ENCODE results near the gene EIF4E1B.

Gene EIF4E1B

DNA sequence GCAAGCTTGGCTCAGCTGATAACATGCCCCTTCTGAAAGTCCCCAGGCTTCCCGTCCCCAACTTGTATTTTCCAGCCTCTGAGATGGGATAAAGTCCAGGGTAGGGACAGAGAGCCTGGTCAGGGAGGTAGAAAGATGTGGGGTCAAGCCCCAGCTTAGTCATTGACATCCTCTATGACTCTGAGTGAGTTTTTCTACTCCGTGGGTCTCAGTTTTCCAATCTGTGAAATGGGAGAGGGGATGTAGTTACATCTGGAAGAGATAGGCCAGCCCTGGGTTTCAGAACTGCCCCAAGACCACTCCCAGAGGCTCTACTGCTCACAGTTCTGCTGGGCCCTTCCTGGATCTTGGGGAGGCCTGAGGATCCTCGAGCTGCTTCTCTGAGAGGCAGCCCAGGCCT lies 23.6 kb upstream of the EIF4E1B start:
- no peak for DNase-seq

DNA sequence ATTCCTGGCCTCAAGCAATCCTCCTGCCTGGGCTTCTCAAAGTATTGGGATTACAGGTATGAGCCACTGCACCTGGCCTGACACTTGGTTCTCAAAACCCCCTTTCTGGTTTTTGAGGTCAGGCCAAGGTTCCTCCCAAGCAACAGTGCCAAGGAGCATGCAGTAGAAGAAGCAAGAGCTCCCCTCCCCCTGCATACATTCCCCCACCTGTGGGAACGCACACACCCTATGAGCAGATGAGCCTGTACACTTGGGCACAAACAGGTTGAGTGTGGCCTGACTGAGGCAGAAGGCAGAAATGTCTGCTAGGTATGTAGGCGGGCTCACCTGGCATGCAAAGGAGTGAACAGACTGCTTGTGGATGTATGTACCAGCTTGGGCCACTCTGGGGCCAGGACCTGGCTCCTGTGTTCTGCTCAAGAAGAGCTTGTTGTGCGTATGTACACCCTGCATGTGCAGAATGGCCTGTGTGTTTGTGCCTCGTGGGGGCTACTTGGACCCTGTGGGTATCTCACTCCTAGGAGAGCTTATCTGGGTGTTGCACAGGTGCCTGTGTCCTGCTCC lies 22.3 kb upstream of the EIF4E1B start:
- DNase-seq, result no peak

DNA sequence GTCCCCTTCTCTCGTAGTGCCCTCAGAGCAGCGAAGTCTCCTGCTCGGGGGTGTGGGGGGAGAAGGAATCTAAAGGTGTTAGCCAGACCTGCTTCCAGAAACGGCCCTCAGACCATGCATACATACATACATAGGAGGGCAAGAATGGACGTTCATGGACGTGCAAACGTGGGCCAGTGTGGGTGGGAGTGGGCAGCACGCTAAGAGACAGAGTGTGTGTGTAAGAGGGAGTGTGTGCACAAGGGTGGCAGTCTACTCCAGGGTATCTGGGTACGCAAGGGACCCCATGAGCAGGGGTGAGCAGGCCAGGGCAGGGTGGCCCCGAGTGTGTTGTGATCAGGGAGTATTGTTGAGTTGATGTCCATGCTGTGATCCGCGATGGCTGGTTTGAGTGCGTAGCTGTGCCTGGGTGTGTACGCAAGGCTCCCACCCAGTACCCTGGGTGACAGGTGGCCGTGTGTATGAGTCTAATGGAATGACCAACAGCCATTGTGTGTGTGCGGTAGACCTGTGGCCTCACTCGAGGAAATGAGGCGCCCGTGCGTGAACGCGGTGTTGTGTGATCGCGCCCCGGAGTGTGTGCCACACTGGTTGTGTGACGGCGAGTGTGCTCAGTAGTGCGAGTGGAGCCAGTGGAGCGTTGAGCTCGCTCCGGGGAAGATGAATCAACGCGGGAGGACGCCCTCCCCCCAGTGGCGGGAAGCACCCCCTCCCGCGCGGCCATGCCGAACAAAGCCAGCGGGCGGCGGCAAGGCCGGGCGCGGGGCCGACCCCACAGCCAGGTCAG lies 21.3 kb upstream of the EIF4E1B start:
- DNase-seq, result no peak

DNA sequence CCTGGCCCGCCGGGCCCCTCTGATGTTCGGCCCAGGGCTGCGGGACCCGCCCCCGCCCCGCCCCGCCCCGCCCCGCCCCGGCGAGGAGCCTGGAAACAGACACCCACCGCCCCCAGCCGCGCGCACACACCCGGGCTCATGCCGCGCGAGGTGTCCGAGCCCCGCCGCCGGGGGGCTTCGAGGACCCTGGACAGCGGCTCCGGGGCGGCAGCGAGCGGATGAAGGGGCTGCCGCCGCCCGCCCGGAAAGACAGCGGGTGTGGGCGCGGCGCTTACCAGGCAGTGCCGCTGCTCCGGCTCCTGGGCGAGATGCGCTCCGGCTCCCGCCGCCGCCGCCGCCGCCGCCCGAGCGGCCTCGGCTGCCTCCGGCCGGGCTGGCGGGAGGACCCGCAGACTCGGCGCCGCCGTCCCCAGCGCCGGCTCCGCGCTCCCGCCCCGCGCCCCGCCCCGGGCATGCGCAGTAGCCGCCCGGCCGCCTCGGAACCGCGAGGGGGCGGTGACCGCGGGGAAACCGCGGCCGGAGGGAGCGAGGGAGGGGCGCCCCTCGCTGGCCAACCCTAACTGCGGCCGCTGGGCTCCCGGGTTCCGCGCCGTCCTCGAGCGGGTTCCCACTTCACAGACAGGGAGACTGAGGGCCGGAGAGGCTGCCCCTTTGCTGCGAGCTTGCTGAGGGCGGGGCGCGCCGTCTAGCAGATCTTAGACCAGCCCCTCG lies 20.6 kb upstream of the EIF4E1B start, which contains the start of gene GPRIN1:
Gene GPRIN1, minus strand, starts transcription at position 433 of the 711 bp plus-strand sequence. CDS start 10,322 bp downstream, outside the sequence.
- DNase-seq, result no peak

DNA sequence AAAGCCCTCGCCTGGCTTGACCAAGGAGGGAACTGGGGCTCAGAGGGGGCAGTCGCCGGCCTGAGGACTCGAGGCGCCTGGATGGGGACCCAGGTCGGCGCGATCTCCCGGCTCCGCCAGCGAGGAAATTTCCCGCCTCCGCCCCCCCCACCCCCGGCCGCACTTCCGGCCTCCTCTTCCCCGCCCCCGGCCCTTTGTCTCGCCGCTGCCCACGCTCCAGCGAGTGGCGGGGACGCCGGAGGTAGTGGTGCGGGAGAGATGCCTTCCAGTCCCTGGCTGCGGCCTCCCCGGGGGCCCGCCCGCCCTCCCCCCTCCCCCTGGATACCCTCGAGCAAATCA lies 20.1 kb upstream of the EIF4E1B start:
- DNase-seq, result no peak

DNA sequence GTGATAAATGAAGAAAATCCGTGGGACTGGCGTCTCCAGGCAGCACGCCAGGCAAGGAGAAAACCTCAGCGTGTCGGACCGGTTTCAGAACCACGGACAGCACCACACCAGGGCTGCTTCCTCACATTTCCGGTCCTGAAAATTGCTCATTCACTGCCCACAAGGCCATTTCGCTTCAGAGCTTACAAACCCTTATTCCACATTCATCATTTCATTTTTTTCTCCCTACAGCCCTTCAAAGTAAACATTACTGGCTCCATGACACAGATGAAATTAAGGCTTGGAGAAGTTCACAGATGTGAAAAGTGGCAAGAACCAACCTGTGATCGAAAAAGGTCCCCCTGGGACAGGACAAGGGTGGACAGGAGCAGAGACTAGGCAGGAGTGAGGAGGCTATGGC lies 19.0 kb upstream of the EIF4E1B start:
- DNase-seq, result no peak

DNA sequence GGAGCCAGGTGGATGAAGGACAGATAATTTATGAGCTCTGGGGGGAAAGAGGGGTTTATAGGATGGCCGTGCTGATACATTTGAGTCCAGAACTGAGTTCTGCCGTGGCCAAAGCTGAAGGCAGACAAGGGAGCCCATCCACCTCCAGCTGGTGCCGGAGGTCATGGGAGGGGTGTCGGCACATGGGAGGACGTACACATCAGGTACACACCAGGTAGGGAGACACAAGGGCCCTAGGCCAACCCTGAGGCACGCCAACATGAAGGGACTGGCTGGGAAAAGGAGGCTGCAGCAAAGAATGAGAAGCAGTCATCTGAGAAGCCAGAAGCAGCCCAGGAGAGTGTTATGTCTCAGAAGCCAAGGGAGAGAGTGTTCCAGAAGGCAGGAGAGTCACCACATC lies 18.5 kb upstream of the EIF4E1B start:
- DNase-seq, result no peak

DNA sequence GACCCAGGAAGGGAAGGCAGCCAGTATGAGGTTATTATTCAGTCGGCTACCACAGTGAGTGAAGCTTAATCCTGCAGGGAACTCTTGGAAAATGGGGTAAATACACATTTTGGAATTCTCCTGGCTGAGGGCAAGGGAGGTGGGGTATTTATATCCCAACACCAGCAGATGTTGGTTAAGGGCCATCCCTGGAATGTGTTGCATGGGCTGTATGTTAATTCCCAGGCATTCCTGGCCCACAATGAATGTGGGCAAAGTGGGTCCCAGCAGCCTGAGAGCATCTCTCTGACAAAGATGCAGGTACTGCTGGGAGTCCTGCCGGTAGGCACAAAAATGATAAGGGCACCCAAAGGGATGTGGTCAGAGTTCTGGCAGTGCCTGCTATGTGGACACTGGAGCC lies 17.6 kb upstream of the EIF4E1B start:
- no peak for DNase-seq

DNA sequence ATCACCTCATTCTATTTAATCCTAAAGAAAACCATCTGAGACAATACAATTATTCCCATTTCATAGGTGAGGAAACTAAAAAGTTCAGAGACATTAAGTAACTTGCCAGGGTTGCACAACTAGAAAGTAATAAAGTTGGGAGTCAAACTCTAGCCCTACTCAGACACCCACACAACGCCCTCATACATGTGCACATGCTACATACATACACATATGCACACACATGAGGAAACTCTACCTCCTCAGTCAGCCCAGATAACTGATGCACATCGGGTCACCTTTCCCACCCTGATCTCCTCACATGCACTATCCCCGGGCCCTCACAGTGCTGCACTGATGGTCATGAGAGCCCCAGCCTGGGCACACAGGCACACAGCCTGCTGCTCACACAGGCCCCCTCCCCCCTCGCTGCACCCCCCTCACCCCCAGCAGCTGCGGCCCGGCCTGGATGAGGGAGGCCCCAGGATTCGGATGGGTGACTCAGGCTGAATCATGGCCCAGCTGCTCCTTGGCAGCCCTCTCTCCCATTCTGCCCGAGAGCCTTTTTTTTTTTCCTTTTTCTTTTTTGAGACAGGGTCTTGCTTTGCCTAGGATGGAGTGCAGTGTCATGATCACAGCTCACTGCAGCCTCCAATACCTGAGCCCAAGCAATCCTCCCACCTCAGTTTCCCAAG lies 15.5 kb upstream of the EIF4E1B start:
- no peak for DNase-seq

DNA sequence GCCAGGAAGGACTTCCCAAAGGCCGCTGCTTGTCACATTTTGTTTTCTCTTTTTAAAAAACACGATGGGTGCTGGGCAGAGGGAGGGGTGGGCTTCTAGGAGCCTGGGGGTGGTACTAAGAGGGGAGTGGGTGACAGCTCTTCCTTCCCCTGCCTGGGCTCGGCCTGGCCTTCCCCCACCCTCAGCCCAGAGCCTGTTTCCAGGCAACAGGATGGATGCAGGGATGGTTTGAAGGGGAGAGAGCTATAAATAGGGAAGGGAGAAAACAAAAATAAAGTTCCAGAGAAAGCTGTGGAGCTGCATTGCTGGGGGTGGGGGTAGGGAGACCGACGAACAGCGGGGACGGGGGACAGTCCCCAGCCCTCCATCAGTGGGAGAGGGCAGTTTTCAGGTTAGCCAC lies 14.0 kb upstream of the EIF4E1B start:
- no peak for DNase-seq

DNA sequence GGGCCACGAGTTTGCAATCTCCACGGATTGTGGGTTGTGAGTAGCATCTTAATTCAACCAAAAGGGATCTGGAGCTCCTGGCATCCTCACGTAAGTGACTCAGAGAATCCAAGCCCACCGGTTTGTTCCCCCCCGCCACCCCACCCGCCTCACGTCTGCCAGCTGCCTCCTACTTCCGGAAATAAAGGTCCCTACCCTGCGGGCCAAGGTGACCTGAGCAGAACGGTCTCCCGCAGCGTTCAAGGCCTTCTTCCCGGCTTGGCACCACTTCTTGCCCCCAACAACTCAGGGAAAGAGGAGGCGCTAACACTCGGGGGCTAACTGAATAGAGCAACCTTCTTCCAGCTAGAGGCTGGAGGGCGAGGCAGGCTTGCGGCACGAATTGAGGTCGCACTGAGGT lies 11.7 kb upstream of the EIF4E1B start:
- DNase-seq, result no peak

DNA sequence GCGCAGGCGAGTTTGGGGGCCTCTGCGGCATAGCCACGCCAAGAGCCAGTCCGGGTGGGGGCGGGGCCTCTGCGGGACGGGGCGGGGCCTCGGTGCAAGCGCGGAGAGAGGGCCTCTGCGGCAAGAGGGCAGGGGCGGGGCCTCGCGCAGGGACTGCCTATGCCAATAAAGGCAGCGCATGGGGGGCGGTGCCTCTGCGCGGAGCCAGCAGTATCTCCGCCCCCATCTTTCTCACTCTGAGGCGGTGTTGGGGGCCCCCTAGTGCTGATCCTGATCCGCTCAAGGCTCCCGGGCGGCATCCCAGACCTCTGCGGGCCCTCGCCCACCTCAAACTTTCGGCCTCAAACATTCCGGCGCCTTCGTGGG lies 11.3 kb upstream of the EIF4E1B start:
- no peak for DNase-seq

DNA sequence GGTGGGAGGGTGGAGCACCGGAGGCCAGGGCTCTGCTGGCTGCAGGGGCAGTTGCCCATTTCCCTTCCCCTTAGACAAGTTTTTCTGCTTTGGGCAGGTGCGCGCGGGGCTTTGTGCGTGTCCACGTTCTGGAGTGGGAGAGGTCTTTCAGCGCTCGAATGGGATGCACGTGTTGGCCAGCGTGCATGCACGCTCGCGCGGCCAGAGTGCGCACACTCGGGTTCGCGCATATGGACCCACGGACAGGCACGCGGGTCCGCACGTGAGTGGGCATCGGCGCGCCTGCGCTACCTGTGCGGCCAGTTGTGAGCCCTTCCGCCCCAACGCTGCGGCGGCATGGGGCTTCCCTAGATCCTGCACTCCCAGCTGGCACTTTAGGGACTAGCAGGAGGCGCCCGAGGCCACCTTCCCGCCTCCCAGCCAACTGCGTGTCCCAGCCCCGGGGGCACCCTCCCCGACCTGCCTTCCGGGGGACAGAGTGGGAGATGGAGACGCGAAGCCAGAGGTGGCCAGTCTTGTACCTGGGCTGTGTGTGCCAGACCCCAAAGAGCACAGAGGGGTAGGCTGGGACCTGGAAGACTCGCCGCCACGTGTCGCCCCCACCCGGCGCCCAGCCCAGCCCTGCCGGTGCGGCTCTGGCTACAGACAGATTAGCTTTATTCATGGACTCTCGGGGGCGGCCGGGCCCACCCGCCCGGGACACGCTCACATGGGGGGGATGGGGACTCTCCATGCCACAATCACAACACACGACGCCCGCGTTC lies 10.7 kb upstream of the EIF4E1B start:
- no peak for DNase-seq

DNA sequence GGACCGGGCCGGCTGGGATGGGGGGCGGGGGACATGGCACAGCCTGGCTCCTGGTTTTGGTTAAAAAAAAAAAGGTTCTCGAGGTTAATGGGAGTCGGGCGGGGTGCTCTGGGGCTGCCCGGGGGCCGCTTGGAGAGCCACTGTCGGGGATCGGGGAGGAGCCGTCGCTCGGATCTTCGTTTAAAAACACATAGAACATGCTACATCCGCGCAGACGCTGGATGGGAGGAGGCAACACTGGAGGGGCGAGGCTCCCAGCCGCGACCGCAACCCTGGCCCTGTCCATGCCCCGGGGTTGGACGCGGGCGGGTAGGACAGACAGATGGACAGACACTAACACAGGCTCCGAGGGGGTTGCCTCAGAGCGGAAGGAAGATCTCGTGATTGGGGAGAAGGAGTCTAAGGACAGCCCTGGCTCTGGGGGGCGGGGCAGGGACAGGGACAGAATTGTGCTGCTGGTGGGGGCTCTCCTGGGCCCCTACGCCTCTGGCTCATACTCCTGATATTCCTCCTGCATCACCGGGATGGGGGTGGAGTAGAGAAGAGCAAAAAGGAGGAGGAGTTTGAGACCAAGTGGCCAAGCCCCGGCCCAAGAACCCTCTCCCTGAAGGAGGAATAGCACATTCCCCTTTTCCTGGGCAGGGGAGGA lies 10.0 kb upstream of the EIF4E1B start:
- DNase-seq, result no peak

DNA sequence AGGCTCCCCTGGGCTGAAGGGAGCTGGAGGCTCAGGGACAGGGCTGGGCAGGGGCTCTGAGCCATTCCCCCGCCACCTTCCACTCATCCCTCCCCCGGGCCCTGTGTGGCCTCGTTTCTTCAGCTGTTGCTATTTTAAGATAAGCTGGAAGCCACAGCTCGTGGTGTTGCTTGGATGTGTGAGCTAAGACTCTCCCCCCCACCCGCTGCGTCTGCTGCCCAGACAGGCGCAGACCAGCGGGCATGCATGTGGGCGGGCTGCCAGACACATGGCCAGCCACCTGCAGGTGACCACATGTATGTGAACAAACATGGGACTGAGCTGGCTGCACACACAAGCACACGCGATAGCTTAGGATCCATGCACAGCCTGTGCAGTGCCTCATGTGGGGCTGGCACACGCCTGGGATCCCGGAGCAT lies 8.8 kb upstream of the EIF4E1B start:
- DNase-seq, result no peak

DNA sequence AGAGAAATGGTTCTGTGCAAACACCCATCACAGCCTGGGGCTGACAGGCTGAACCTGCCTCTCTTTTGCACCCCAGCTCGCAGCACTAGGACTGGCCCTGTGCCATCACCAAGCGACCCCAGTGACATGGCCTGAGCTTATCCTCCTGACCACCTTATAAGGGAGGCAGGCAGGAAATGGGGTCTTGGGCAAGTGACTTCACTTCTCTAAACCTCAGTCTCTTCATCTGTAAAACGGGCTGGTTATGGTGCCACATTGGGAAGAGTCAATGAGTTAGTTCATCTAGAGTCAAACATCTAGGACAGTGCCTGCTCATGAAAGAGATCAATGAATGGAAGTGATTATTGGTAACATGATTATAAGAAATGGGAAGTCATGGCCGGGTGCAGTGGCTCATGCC lies 6.3 kb upstream of the EIF4E1B start:
- DNase-seq, result no peak

DNA sequence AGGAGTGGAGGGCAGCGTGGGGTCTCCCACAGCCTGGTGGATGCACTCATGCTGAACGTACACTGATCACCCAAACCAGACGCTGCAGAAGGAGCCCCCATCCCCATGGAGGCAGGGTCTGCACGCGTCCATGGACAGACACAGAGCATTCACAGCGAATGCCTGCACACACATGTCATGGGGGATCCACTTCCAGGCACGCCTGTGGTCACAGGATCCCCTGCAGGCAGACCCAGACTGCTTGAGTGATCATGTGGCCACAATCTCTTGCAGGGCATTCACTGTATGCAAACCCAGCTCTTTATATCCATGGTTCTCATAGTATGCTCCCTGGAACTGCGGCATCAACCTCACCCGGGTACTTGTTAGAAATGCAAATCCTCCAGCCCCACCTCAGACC lies 5.5 kb upstream of the EIF4E1B start:
- no peak for DNase-seq

DNA sequence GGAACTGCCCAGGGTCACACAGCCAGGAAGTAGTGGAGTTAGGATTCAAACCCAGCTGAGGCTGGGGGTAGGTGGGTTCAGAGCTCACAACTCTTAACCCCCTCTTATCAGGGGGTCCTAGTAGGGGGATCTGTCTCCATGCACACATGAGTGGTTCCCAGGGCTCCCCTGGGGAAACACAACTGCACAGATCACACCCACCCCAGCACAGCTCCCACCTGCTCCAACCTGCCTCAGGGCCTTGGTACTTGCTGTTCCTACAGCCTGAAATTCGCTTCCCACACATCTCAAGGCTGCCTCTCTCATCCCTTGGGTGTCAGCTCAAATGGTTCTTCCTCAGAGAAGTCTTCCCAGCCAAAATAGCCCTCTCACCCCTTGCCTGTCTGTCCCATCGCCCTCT lies 5.0 kb upstream of the EIF4E1B start:
- DNase-seq, result no peak

DNA sequence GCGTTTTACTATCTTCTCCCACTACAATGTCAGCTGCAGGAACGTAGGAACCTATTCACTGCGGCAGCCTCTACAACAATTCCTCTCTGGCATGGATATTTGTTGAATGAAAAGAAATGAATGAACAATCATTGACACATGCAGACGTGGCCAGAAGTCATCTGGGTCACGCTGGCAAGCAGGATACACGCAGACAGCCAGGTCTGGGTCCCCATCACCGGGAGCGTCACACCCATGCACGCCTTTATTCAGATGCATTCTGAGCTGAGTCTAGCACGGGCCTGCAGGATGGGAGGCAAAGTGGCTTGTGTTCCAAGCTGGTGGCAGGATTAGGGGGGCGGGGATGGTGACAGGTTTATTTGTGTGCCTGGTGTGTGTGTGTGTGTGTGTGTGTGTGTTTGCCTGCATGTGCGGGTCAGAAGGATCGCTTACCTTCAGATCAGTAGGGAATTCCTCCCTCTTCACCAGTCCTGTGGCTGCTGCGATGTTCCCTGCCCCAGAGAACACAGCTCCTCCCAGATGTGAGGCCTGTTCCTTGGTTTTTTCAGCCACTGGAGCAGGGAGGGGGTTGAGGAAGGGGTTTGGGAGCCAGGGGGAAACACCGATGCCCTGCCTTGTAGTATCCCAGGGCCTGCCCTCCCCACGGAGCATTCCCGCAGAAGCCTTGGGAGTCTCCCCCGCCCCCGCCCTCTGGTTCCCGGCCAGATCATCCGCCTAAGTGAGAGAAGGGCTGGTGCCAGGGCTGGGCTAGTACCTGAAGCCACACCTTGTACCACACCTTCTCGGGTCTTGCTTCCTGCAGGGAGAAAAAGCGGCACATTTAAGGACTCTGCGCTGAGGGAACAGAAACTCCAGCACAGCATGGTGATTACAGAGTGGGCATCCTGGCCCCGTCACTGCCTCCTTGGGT lies 4.3 kb upstream of the EIF4E1B start:
- DNase-seq, result no peak

DNA sequence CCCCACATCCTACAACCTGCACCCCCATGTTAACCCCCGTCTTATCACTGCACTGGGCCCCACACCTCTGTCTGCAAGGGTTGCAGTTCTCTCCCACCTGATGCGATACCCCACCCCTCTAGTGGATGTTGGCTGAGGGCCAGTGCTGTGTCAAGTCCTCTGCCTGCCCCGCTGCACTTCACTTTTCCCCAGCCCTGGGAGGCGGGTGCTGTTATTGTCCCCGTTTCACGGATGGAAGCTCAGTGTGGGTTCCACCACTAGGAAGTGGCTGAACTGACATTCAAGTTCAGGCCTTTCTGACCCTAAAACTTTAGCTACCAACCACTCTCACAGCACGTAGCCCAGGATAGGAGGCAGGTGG lies 3.6 kb upstream of the EIF4E1B start:
- DNase-seq, result no peak

DNA sequence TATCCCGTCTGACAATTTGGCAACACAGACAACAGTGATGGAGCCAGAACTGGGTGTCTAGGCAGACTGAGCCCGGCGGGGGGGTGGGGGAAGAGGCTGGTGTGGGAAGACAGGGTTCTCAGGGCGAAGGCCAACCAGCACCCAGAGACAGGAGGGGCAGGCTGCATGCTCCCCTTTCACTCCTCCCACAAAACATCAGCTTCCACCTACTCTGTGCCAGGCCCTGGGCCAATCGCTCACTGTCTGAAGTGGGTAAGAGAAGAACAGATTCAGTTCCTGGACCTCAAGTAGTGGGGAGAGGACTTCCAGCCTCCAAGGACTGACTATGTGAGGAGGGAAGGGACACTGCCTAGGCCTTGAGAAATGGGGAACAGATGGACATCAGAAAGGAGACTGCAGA lies 2.9 kb upstream of the EIF4E1B start:
- DNase-seq, result no peak
